Putamen (tissue), 1 donor: ENCODE results near the gene NGF.
"Not testable (repeated sequence)": the region's sequence is repeated elsewhere in the genome, so short reads cannot be mapped to it uniquely, and the experiment has no call there.

Source experiments
- DNase-seq: peaks from one replicate; pipeline ENCODE4 v3.0.0-alpha.2; 2016; ENCODE audit warnings: low spot score

The NGF gene

DNA sequence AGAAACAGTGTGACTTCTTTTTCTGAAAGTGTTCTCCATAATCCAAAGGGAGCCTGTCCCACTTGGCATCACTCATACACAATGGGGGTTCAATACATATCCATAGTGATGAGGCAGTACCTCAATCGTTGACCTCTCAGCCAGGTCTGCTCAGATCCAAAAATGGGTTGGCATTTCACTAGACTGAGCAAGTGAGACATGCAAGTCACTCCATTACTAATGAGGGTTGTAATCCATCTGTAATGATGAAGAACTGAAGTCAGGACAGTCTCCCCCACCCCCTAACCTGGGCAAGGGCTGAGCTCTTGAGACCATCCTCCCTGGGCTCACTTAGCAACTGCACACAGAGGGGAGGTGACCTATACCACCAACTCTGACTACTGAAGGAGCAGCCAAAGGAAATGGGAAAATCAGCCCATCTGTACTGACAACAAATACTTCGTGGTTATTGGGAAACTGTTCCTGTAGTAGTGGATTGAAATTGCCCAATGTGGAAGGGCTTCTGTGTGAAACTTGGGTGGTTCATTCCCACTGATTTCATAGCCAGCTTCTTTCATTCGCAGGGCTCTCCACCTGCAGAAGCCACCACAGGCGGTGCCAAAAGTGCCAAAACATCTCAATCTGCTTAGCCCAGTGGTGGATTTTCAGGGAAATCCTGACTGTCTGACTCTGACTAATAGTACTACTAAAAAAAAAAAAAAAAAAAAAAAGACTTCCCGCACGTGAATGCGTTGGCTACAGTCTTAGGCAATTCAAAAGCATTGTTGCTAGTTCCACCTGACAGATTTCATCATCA lies 5.0 kb downstream of the NGF start:
- no peak for DNase-seq

DNA sequence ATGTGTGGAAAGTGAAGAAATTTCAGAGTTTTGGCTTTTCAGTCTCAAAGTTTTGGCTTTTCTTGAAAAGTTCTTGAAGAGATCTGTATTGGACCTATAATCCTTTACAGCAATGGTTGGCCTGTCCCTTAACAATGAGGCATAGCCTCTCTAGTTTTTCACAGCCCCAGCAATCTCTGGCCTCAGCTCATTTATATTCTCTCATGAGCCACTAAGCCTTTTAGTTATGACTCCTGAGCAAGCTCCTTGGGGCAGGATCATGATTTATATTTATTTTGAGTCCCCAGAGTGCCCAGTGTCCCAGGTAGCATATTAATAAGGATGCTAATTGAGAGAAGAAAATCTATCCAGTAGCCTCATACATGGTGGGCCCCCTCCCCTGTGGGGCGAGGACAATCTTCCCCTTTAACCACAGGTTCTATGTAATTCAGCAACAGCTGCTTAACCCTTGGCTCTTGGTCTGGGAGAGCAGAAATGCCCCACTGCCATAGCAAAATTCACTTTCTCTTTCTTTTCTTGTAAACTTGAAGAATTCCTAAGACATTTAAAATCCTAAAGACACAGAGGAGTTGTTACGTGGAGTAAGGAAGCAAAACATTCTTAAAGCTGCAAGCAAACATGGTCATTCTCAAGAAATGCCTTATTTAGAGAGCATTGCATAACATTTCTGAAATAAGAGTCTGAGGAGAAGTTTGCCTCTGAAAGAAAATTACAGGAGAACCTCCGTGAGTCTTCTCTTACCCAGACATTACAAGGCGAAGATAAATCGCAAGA lies 6.3 kb downstream of the NGF start:
- no peak for DNase-seq

DNA sequence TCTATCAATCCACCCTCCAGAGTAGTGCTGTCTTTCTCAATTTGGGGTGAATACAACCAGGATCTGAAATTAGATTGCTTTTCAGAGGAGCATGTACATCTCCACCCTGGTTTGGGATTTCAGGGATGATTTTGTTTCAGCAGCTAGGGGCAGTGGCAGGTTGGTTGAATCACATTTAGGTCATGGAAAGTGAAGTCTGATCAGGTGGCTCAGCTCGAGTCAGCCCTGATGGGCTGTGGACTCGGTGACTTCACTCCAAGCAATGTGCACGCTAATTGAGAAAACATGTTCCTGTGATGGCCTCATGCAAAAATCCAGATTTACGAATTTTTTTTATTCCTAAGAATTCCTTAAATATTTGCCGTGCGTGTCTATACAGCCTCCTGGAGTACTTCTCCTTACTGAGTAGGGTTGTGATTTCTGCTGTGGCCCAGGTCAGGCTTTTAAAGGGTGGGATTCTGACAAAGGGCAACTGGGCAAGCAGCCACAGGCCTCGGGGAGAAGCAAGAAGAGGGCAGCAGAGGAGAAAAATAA lies 7.5 kb downstream of the NGF start:
- DNase-seq = no peak

DNA sequence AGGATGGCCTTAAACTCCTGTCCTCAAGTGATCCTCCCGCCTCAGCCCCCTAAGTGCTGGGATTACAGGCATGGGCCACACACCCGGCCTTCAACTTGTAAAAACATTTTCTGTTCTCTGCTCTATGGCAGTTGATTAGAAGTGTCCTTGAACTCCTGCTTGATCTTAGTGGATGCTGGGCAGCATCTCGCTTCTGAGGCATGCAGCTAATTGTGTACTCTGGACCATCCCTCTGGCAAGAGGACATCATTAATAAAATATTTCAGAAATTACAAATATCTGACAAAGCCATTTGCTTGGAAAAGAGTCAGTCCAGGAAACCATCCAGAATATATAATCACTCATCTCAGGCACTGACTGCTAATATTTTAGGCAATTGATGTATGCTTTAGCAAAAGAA lies 8.1 kb downstream of the NGF start:
- DNase-seq = no peak

DNA sequence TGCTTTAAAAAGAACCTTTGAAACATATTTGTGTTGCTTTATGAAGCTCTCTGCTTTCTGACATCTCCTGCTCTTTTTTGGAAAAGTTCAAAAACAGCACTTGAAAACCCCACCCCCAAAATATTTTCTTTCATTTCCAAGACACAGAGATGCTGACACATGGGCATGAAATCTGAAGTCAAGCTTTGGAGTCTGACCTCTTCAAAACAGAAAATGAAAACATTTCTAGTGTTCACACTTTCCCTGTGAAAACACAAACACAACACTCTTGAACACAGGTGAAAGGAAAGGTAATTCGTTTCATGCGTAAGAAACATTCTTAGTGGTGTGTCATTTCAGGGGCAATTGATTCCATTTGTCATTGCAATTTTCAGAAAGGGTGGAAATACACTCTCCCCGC lies 10.8 kb downstream of the NGF start:
- no peak for DNase-seq

DNA sequence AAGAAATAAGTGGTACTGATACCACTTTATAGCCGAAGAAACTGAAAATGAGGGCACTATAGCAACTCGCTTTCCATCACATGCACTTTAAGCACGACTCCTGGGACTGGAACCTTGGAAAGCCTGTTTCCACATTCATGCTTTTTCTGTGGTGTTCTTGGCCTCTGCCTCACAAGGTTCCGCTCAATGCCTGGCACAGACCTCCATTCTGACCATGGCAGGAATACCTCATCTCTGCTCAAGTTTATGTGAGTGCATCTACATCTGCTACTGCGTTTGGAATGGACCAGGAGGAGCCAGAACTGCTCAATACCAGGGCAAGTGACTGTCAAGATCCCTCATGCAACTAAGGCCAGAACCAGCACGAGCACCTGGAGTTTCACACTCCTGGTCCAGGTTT lies 11.6 kb downstream of the NGF start:
- no peak for DNase-seq

DNA sequence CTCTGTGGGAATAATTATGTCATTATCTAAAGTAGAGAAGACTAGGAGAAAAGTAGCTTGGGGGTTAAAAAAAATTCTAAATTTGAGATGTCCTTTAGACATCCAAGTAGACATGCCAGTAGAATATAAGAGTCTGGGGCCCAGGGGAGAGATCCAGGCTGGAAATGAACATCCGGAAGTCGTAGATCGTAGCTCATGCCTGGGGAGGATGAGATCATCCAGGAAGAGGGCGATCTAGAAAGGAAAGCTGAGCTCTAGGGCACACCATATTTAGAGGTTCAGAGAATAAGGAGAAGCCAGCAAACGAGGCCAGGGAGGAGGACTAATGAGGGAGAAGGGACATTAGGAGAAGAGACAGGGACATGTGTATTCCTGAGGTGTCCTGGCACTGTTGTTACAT lies 12.2 kb downstream of the NGF start:
- no peak for DNase-seq

DNA sequence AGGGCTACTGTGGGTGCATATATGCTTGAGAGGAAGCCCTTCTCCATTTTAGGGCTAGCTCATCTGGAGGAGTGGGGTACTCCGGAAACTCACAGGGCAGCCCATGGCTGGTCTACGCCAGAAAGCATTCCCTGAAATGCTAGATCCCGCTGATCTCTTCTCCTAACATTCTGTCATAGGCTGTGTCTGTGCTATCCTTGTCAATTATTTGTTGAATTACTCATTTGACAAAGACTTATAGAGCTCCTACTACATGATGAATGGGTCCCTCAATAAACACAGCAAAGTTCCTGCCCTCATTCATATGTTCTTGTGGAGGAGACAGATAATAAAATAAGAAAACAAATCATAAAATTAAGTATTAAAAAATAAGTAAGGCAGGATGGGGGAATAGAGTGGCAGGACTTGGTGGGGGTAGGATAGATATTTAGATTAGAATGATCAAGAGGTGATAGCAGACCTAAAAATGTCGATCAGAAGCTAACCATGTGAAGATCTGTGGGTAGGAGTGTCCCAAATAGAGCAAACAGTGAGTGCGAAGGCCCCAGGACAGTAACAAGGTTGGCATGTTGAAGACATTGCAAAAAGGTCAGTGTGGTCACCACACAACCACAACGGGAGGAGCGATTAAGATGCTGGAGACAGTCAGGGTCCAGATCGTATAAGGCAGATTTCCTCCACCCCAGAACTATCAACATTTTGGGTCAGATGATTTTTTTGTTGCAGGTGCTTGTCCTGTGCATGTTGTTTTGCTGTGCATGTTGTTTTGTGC lies 13.2 kb downstream of the NGF start:
- no peak for DNase-seq

DNA sequence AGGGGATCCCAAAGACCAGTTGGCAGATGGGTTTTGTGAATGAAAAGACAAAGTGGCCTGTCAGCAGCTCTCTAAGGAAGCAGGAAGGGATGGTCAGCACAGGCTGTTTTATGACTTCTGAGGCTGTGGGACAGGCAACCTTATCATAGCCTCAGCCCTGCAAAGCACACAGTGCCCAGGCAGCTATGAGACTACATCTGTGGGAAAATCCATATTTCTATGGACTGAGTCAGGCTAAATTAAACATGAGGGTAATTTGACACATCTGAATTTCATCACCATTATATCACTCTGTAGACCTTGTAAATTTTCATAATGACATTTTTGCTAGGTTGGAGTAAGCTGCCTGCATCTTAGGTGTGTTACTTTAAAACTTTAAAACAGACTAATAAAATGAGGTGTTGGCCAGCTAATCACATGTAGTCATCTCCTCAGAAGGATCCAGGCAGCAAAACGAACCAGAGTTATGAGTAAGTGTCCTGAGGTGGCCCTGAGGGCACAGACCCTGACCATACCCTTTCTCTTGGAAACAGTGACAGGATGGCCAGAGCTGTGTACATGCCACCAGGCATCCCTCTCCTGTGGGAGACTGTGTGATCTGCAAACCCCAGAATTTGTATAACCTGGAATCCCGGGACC lies 14.6 kb downstream of the NGF start:
- no peak for DNase-seq

DNA sequence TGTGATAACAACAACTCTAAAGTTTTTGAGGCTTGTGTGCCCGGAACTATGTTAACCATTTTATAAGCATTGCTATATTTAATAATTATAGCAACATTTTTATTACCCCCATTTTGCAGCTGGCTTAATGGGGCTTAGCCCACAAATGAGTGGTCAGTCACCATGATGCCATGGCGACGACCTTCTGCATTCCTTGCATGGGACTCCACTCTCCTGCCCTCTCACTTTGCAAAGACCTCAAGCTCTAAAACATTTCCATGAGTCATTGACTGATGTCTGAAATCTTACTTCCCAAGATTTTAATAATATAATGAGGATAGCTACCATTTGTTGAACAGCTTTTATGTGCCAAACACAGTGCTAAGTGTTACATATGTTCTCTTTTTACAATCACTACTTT lies 15.4 kb downstream of the NGF start:
- no peak for DNase-seq

DNA sequence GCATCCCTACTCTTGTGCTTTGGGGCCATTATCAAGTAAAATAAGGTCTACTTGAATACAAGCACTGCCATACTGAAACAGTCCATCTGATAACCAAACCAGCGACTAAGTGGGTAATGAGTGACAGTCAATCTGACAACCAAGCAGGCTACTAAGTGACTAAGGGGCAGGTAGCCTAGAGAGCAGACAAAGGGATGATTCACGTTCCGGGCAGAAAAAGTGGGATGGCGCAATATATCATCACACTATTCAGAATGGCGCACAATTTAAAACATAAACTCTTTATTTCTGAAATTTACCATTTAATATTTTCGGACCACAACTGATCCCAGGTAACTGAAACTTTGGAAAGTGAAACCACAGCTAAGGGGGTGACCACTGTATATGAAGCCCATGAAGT lies 17.7 kb downstream of the NGF start:
- no peak for DNase-seq

DNA sequence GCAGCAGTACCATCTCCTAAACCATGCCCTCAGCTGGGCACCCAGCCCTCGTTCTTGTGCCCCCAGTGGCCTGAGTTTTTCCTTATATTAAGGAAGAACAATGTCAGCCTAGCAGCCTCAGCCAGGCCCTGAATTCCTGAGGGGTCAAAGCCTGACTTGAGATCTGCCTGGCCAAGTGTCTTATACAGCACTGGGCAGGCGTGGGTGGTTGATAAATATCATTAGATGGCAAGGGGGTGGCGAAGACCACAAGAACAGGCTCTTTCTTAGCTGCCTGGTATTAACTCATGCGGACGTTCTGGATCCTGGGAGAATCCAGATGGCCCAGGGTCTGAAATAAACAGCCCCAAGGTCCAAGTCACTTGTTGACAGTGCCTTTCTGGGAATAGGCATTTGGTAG lies 18.3 kb downstream of the NGF start:
- no peak for DNase-seq

DNA sequence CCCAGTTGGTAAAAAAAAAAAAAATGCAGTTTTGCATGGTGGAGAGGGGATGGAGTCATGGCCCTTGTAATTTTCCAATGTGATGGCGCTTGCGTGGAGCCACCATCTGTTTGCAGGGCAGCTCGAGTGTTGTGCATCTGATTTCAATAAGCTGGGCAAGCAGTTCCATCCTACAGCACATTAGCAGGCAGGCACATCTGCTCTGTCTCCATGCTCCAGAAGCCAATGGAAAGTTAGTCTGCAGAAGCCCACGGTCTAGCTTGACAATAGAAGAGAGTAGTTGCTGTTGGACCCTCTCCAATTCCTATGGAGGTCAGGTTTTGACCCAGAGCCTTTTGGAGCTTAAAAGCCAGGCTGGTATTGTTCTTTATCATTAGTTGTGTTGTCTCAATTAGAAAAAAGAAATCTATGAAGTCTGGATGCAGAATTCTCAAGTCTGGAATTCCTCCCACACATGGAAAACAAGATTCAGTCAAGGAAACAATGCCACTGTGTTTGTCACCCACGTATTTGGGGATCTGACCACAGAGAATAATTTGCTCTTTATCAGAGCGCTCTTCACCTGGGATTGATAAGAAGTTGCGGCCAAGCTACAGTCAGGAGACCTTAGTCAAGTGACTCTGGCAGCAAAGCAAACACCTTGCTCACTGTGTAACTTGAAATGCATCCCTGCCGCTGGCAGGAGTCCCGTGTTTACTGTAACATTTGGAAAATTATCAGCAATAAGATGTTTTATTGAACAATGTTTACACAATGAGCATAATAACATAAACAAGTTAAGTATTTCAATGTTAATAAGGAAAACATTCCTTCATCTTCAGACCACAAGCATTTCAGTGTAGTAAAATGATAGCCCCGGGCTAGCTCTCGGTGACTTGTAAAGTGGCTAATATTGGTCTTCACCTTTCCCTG lies 20.7 kb downstream of the NGF start:
- no peak for DNase-seq

DNA sequence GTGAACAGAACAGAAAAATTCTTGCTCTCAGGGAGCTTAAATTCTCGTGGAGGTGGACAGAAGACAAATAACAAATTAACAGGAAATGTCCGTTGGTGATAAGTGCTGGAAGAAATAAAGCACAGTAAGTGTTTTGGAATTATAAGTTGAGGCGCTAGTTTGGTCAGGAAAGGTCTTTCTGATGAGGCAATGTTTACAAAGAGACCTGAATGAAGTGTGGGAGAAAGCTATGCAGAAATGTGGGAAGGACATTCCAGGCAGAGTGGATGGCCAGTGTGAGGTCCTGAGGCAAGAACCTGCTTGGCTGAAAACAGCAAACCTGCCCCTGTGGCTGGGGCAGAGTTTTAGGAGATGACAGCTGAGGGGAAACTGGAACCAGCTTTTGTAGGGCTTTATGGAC lies 23.3 kb downstream of the NGF start:
- no peak for DNase-seq

DNA sequence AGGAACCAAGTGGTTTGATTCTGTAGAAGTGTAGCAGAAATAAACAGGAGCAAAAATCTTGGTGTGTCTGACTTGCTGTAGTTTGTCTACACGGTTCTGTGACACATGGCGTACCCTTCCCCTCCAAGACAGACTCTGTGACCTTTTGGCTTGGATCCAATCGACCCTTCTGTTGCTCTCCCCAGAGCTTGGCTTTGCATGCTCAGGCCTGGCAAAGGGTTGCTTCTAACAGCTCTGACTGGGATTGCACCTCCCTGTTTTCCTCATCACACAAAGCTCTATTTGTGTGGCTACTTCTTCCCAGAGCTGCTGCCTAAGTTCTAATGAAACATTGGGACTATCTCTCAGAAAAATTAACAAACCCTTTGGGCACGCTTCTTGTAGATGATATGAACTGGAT lies 24.0 kb downstream of the NGF start:
- no peak for DNase-seq

DNA sequence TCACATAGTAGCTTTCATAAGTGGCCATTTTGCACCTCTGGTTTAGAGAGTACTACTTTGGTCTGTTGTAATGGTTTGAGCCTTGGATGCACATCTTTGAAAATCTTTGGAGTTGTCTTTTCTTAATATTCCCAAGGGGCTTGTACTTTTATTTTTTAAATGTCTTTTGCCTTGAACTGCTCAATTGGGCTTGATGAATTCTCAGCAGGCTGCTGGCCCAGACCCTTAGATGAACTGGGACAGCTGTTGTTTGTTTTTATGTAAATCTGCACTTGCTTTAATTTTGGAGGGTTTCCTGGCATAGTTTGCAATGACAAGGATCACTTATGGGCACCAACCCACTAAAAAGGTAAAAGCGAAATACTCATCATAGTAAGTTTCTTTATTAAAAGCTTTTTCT lies 24.9 kb downstream of the NGF start:
- DNase-seq = no peak

DNA sequence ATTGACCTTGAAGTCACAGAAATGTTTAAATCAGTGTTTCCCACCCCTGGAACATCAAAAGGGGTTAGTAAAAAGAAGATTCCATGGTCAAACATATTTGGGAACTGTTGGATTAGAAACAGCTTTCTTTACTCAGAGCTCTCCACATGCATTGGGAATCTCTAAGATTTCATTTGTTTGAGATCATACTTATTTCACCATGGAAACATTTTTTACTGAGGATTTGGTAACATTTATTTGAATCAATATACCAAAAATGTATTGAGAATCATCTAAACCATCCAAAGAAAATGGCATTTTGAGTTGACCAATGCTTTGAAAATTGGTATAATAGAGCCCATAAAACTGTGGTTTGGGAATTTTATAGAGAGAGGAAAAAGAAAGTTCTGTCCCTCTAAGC lies 25.3 kb downstream of the NGF start:
- DNase-seq = no peak

DNA sequence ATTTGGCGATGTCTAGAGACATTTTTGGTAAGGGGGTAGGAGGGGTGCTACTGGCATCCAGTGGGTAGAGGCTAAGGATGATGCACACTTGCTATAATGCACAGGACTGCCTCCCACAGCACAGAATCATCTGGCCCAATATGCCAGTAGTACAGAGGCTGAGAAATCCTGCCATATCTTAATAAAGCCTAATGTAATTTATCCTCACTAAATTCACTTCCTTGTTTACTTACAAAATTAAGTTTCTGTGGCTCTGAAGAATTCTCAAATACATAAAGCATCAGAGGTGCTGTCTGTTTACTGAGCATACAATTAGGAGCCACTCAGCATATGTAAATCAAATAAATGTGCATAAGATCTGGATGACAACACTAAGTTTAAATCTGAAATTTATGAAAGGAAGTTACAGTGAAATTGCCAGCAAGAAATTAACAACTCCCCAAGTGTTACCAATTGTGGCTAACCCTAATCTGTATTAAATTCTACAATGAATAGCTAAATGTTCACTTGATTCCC lies 26.5 kb downstream of the NGF start:
- DNase-seq = no peak

DNA sequence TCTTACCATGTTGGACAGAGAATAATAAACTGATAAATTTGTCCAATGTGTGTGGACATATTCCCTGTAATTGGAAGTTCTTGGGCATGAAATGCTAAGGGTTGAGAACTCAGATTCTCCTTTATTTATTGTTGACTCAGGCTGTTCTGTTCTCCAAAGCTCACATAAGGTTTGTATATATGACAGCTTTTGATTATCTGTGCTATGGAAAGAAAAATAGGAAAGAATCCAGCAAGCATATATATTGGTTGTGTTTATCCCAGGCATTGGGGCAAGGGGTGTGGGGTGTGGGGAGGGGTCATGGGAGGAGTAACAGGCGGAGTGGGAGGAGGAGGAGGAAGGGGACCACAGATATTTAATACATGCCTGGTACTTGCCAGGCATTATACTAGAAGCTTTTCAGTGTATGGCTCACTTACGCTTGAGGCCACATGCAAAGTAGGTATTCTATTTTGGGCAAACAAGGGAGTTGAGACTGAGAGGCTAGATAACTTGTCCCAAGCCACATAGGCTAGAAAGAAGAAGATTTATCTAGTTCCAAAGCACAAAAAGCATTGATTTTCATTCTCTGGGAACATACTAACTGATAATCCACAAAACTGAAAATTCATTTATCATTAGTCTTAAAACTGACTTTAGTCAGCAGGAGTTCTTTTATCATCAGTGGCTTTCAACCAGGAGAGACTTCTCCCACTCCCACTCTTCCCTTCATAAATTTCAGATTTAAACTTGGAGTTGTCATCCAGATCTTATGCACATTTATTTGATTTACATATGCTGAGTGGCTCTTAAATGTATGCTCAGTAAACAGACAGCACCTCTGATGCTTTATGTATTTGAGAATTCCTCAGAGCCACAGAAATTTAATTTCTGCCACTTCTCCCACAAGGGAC lies 27.2 kb downstream of the NGF start:
- no peak for DNase-seq

DNA sequence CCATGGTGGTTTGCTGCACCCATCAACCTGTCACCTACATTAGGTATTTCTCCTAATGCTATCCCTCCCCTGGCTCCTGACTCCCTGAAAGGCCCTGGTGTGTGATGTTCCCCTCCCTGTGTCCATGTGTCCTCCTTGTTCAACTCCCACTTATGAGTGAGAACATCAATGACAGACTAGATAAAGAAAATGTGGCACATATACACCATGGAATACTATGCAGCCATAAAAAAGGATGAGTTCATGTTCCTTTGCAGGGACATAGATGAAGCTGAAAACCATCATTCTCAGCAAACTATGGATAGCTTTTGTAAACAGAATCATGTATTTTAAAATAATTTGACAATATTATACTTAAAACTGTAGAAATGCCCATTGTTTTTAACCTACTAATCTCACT lies 28.5 kb downstream of the NGF start:
- not testable (repeated sequence) for DNase-seq
